GM13977 (cell line): Measurements from ENCODE around the gene BTF3L4.

ENCODE experiments used
- DNase-seq: peaks from one replicate; pipeline ENCODE4 v3.0.0; 2012; ENCODE audit warnings: low spot score
- CTCF ChIP-seq: IDR thresholded peaks from 2 replicates; pipeline ENCODE4 v1.5.1; 2012; ENCODE audit warnings: mild to moderate bottlenecking, control low read depth; ENCODE audit not compliant: insufficient read depth; ENCODE audit errors: extremely low read depth, missing control alignments
- in situ Hi-C: fragments of 300-500 bp; cut with MboI; formaldehyde crosslinking; loops from one replicate; pipeline ENCODE4 v1.12.0; 2022; ENCODE audit warnings: low sequenced_read_pairs, low pct_unique_long_range_greater_than_20kb, mixed read lengths, inconsistent platforms; ENCODE audit not compliant: unreplicated experiment

The BTF3L4 gene

GRCh38 chr1:52055866-52056162, 281 bp upstream of the BTF3L4 start:
- in situ Hi-C loops = no loop called here
- no peak for DNase-seq
- TF ChIP-seq CTCF = no peak

GRCh38 chr1:52056937-52057231, 789 bp downstream of the BTF3L4 start:
- no peak for TF ChIP-seq CTCF
- in situ Hi-C loops = no loop called here
- DNase-seq = no peak

- TF ChIP-seq CTCF = no peak
- in situ Hi-C loops = no loop called here
- DNase-seq = no peak
These were observed 1.2 kb downstream of the BTF3L4 start for GRCh38 chr1:52057255-52057654.

- no peak for DNase-seq
- no peak for TF ChIP-seq CTCF
- in situ Hi-C loops = no loop called here
These were observed 1.9 kb downstream of the BTF3L4 start for GRCh38 chr1:52057876-52058415.

GRCh38 chr1:52059321-52059720, 3.2 kb downstream of the BTF3L4 start:
- no peak for DNase-seq
- in situ Hi-C loops = no loop called here
- no peak for TF ChIP-seq CTCF

- in situ Hi-C loops = no loop called here
- no peak for TF ChIP-seq CTCF
- DNase-seq = no peak
These were observed 3.8 kb downstream of the BTF3L4 start for GRCh38 chr1:52059888-52060287.

- no peak for DNase-seq
- no peak for TF ChIP-seq CTCF
- in situ Hi-C loops = no loop called here
These were observed 4.7 kb downstream of the BTF3L4 start for GRCh38 chr1:52060822-52061221.
